ENCODE measurements around the gene GDF7. TPM values are rescaled to one million over a fixed set of nuclear protein-coding genes. Genes with fewer than 3 reads are reported as not detected.

The GDF7 gene
- total RNA-seq, 1 donor from 2014 or later, result 0.04 TPM

- Histone ChIP-seq H3K36me3 (ENCODE audit: control insufficient read depth, insufficient read depth, low read length) (no peaks in the 10 kb centered on the region), H3K27me3 (ENCODE audit: control insufficient read depth, insufficient read depth, low read length) (peaks cover 10% of the 10 kb centered on the region), H3K4me3 (ENCODE audit: low read depth, low read length) (no peak overlapping the region)
- DNase-seq (ENCODE audit: low read depth), result no peak
- TF ChIP-seq CTCF (IDR thresholded peaks at IDR 0.05; ENCODE audit: insufficient read depth, low read length, poor library complexity, severe bottlenecking), result no peak
These were observed 12.5 kb upstream of the GDF7 start for GRCh38 chr2:20654535-20654813.

GRCh38 chr2:20656561-20656960, 10.4 kb upstream of the GDF7 start:
- TF ChIP-seq CTCF (IDR thresholded peaks at IDR 0.05; ENCODE audit: insufficient read depth, low read length, poor library complexity, severe bottlenecking), result no peak
- no peak for DNase-seq (ENCODE audit: low read depth)
- Histone ChIP-seq H3K36me3 (ENCODE audit: control insufficient read depth, insufficient read depth, low read length) (no peaks in the 10 kb centered on the region), H3K27me3 (ENCODE audit: control insufficient read depth, insufficient read depth, low read length) (peaks cover 16% of the 10 kb centered on the region), H3K4me3 (ENCODE audit: low read depth, low read length) (no peak overlapping the region)

- H3K4me3 ChIP-seq (ENCODE audit: low read depth, low read length), result no peak overlapping the region
- TF ChIP-seq CTCF (IDR thresholded peaks at IDR 0.05; ENCODE audit: insufficient read depth, low read length, poor library complexity, severe bottlenecking), result no peak
- peaks cover 27% of the 10 kb centered on the region for H3K27me3 ChIP-seq (ENCODE audit: control insufficient read depth, insufficient read depth, low read length)
- H3K36me3 ChIP-seq (ENCODE audit: control insufficient read depth, insufficient read depth, low read length), result no peaks in the 10 kb centered on the region
- no peak for DNase-seq (ENCODE audit: low read depth)
These were observed 9.3 kb upstream of the GDF7 start for GRCh38 chr2:20657522-20658235.

GRCh38 chr2:20660506-20661420, 6.2 kb upstream of the GDF7 start:
- Histone ChIP-seq H3K27me3 (ENCODE audit: control insufficient read depth, insufficient read depth, low read length) (peaks cover 55% of the 10 kb centered on the region), H3K36me3 (ENCODE audit: control insufficient read depth, insufficient read depth, low read length) (no peaks in the 10 kb centered on the region), H3K4me3 (ENCODE audit: low read depth, low read length) (no peak overlapping the region)
- DNase-seq (ENCODE audit: low read depth), result no peak
- TF ChIP-seq CTCF (IDR thresholded peaks at IDR 0.05; ENCODE audit: insufficient read depth, low read length, poor library complexity, severe bottlenecking), result no peak

- H3K36me3 ChIP-seq (ENCODE audit: control insufficient read depth, insufficient read depth, low read length), result no peaks in the 10 kb centered on the region
- TF ChIP-seq CTCF (IDR thresholded peaks at IDR 0.05; ENCODE audit: insufficient read depth, low read length, poor library complexity, severe bottlenecking), result peak; percentile 91
- no peak overlapping the region for H3K4me3 ChIP-seq (ENCODE audit: low read depth, low read length)
- no peak for DNase-seq (ENCODE audit: low read depth)
- peaks cover 61% of the 10 kb centered on the region for H3K27me3 ChIP-seq (ENCODE audit: control insufficient read depth, insufficient read depth, low read length)
These were observed 5.3 kb upstream of the GDF7 start for GRCh38 chr2:20661421-20662307.
